HepG2 (cell line): ENCODE results near the gene IMPACT. TPM values are rescaled to one million over a fixed set of nuclear protein-coding genes. Genes with fewer than 3 reads are reported as not detected.
A peak's percentile ranks its signal among the peaks of the same experiment; 100 is the strongest.

Experiments
- ATAC-seq: fragments of 200-7000 bp; cut with Tn5 transposase; 3 replicates; pipeline ENCODE4 v1.9.1; 2020; ENCODE audit warnings: mild to moderate bottlenecking, moderate library complexity
- BruUV-seq: library from RNA; stranded (reverse); fragments of 400-500 nt; replicated peaks from 2 replicates; lab custom pipeline; 2021; lab: Mats Ljungman, UMichigan
- CTCF ChIA-PET: fragments of 300-600 bp; formaldehyde crosslinking; extraction: SDS; loops from one replicate; lab custom pipeline; 2021; ENCODE audit warnings: low total read pairs, inconsistent platforms, low intra/inter-chr PET ratio; lab: Yijun Ruan, JAX
- POLR2A ChIA-PET: fragments of 350-600 bp; sonication (Branson Sonifier 250); formaldehyde crosslinking; loops from one replicate; lab custom pipeline; 2020; ENCODE audit warnings: antibody characterized with exemption, inconsistent platforms; lab: Yijun Ruan, JAX
- DNase-seq: peaks from one replicate; pipeline ENCODE4 v3.0.0-alpha.2; 2015; ENCODE audit warnings: low spot score
- FAIRE-seq: peaks from 3 replicates; lab custom pipeline; 2011; peaks lifted over from hg19 to GRCh38; lab: Jason Lieb, UNC
- H2AFZ ChIP-seq: one replicate; pipeline ENCODE4 v1.6.1; 2011; ENCODE audit warnings: low read length, inconsistent platforms
- H3K27ac ChIP-seq: fragments of 300-600 bp; 3 replicates; pipeline ENCODE4 v1.8.0; 2011; ENCODE audit warnings: mixed run types, mild to moderate bottlenecking, mixed read lengths, low read length, inconsistent platforms; ENCODE audit not compliant: insufficient read depth; ENCODE audit errors: extremely low read length
- H3K27me3 ChIP-seq, 2 experiments: fragments of 200-600 bp in 1 of 2; 2 replicates in 1 of 2; 3 replicates in 1 of 2; pipeline versions ENCODE4 v1.6.0 to v1.8.0; 2011; ENCODE audit warnings: low read length in 2 of 2, mild to moderate bottlenecking in 2 of 2, moderate library complexity in 2 of 2, inconsistent platforms in 1 of 2; ENCODE audit not compliant: insufficient read depth in 2 of 2, control insufficient read depth in 1 of 2
- H3K36me3 ChIP-seq, 2 experiments: fragments of 200-600 bp in 1 of 2; replicated peaks in 1 of 2; 2 replicates in 1 of 2; 3 replicates in 1 of 2; pipeline versions ENCODE4 v1.5.1 to v1.8.0; 2011; ENCODE audit warnings: low read length in 2 of 2, inconsistent platforms in 1 of 2; ENCODE audit not compliant: insufficient read depth in 2 of 2, control insufficient read depth in 1 of 2
- H3K4me1 ChIP-seq: 2 replicates; pipeline ENCODE4 v1.5.1; 2012; ENCODE audit warnings: low read length, inconsistent platforms; ENCODE audit not compliant: insufficient read depth
- H3K4me2 ChIP-seq: 2 replicates; pipeline ENCODE4 v1.6.0; 2011; ENCODE audit warnings: low read depth, low read length, inconsistent platforms
- H3K4me3 ChIP-seq, 3 experiments: fragments of 200-600 bp in 1 of 3; sonication (generic), shearing (Covaris generic) in 1 of 3; replicated peaks in 1 of 3; 2 replicates each; pipeline ENCODE4 v1.5.1; 2011 to 2016; ENCODE audit warnings: low read length in 3 of 3, inconsistent platforms in 2 of 3, low read depth in 2 of 3, mild to moderate bottlenecking in 2 of 3, control low read depth in 1 of 3, mixed read lengths in 1 of 3; ENCODE audit not compliant: insufficient read depth in 1 of 3
- H3K79me2 ChIP-seq: one replicate; pipeline ENCODE4 v1.6.1; 2011; ENCODE audit warnings: low read length, inconsistent platforms; ENCODE audit not compliant: insufficient read depth
- H3K9ac ChIP-seq: 2 replicates; pipeline ENCODE4 v1.6.0; 2011; ENCODE audit warnings: mild to moderate bottlenecking, low read depth, low read length, inconsistent platforms; ENCODE audit not compliant: insufficient read depth
- H3K9me3 ChIP-seq: 2 replicates; pipeline ENCODE4 v1.5.1; 2012; ENCODE audit warnings: mild to moderate bottlenecking, low read length
- H4K20me1 ChIP-seq: 2 replicates; pipeline ENCODE4 v1.6.0; 2011; ENCODE audit warnings: inconsistent platforms, mild to moderate bottlenecking, low read length, moderate library complexity; ENCODE audit not compliant: insufficient read depth
- SPEN ChIP-seq: sonication (generic); formaldehyde crosslinking; IDR thresholded peaks from 2 replicates; pipeline ENCODE4 v1.5.1; 2020; ENCODE audit warnings: low read depth, mild to moderate bottlenecking, missing genetic modification reagents
- ZNF788 ChIP-seq: sonication (generic); formaldehyde crosslinking; IDR thresholded peaks from 2 replicates; pipeline ENCODE4 v1.5.0; 2020; ENCODE audit warnings: mild to moderate bottlenecking, missing genetic modification reagents, borderline replicate concordance
- WGBS: methylation state at CpG from one replicate; pipeline ENCODE4 v1.1.6; 2017; ENCODE audit warnings: low lambda C conversion rate; 5-methylcytosine and 5-hydroxymethylcytosine counted together
- in situ Hi-C: cut with HindIII; loops from 2 replicates; pipeline ENCODE4 v1.10.0; 2017; ENCODE audit warnings: low pct_unique_long_range_greater_than_20kb; ENCODE audit not compliant: extremely low pct_ligation_motif_present
- intact Hi-C: fragments of 100-400 bp; cut with micrococcal nuclease; formaldehyde crosslinking; loops from one replicate; pipeline ENCODE4 v1.10.0; 2022; ENCODE audit not compliant: unreplicated experiment
- polyA plus RNA-seq, 8 experiments: library from polyadenylated mRNA; depleted of rRNA in 3 of 8; stranded (reverse) in 7 of 8; unstranded in 1 of 8; fragments of >200 nt; fragmentation: Illumina TruSeq in 4 of 8; extraction: Trizol in 4 of 8; gene quantifications; 2 replicates each; pipeline versions ENCODE4 v1.2.1 to v1.2.3, GENCODE V29; 2011 to 2016; ENCODE audit warnings: low read depth in 4 of 8, missing spikeins in 1 of 8, mixed read lengths in 1 of 8; ENCODE audit not compliant: insufficient read depth in 1 of 8
- total RNA-seq, 5 experiments: library from RNA; depleted of rRNA; stranded (reverse); fragments of >200 nt; fragmentation: Illumina TruSeq; extraction: Trizol; gene quantifications; 2 replicates each; pipeline ENCODE4 v1.2.3, GENCODE V29; 2016; ENCODE audit warnings: low read depth in 1 of 5
- TF ChIP-seq, protein P1 (sequence below): sonication (generic); formaldehyde crosslinking; IDR thresholded peaks from 2 replicates; pipeline ENCODE4 v1.5.0; 2020; ENCODE audit warnings: mild to moderate bottlenecking, missing genetic modification reagents, moderate library complexity
- TF ChIP-seq, protein P2 (sequence below): sonication (generic); formaldehyde crosslinking; IDR thresholded peaks from 2 replicates; pipeline ENCODE4 v1.8.1; 2023; ENCODE audit warnings: mild to moderate bottlenecking, missing genetic modification reagents
- TF ChIP-seq, protein P3 (sequence below): sonication (generic); formaldehyde crosslinking; IDR thresholded peaks from 2 replicates; pipeline ENCODE4 v1.4.0; 2020; ENCODE audit warnings: missing genetic modification reagents
- TF ChIP-seq, protein P4 (sequence below): sonication (generic); formaldehyde crosslinking; IDR thresholded peaks from 2 replicates; pipeline ENCODE4 v1.5.1; 2020; ENCODE audit warnings: mild to moderate bottlenecking, missing genetic modification reagents, moderate library complexity

The IMPACT gene
- total and polyA plus RNA-seq, 2 of the 13 experiments (the other 11 are each of a cell fraction or from before 2014, with no cell fraction given): 5.0 to 7.7 TPM

DNA sequence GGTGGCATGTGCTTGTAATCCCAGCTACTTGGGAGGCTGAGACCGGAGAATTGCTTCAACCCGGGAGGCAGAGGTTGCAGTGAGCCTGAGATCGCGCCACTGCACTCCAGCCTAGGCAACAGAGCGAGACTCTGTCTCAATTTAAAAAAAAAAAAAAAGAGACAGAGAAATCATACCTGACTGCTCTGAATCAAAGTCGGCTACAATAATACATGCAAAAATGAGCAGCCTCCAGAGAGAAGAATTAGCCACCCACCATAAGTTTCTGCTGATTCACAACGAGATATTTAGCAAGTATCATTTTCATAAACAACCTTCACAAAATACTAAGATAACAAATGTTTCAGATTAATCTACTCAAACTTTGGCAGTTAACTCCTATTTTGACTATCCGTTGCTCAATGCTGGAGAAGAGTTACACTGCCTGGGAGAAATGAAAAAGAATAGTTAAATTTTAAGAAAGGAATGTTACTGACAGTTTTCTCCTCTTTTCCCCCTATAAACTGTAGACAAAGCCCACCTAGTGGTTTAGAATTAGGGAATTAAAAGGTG lies 30.3 kb upstream of the IMPACT start (continued):
- TF ChIP-seq, protein P1, sequence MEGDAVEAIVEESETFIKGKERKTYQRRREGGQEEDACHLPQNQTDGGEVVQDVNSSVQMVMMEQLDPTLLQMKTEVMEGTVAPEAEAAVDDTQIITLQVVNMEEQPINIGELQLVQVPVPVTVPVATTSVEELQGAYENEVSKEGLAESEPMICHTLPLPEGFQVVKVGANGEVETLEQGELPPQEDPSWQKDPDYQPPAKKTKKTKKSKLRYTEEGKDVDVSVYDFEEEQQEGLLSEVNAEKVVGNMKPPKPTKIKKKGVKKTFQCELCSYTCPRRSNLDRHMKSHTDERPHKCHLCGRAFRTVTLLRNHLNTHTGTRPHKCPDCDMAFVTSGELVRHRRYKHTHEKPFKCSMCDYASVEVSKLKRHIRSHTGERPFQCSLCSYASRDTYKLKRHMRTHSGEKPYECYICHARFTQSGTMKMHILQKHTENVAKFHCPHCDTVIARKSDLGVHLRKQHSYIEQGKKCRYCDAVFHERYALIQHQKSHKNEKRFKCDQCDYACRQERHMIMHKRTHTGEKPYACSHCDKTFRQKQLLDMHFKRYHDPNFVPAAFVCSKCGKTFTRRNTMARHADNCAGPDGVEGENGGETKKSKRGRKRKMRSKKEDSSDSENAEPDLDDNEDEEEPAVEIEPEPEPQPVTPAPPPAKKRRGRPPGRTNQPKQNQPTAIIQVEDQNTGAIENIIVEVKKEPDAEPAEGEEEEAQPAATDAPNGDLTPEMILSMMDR (CRISPR knock-in tag): no peak
- TF ChIP-seq SPEN (CRISPR knock-in tag): no peak
- TF ChIP-seq, protein P2, sequence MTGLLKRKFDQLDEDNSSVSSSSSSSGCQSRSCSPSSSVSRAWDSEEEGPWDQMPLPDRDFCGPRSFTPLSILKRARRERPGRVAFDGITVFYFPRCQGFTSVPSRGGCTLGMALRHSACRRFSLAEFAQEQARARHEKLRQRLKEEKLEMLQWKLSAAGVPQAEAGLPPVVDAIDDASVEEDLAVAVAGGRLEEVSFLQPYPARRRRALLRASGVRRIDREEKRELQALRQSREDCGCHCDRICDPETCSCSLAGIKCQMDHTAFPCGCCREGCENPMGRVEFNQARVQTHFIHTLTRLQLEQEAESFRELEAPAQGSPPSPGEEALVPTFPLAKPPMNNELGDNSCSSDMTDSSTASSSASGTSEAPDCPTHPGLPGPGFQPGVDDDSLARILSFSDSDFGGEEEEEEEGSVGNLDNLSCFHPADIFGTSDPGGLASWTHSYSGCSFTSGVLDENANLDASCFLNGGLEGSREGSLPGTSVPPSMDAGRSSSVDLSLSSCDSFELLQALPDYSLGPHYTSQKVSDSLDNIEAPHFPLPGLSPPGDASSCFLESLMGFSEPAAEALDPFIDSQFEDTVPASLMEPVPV (CRISPR knock-in tag): no peak

DNA sequence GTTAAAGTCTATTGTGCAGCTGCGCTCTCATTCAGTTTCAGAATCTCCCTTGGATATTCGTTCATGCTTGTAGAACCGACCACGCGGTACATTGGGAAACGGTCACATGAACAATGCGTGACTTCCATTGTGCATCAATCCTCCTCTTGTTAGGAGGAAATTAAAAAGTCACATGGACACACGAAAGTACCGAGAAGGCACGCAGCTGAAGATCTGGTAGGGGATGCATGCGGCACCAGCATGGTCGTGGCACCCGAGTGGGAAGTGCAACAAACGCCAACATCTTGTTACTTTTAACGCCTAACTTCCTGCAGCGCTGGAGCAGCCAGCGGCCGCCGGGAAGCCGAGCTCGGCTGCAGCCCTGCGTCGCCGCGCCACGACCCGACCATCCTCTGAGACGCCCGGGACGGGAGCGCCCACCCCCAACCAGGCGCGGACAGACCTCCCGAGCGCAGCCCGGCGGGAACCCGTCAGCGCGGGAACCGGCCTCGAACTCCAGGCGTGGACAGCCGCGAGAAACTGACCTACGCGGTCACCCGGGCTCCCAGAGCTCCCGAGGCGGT lies 29.3 kb upstream of the IMPACT start:
- CTCF ChIA-PET: no interaction called here
- H2AFZ ChIP-seq: no peak overlapping the region
- TF ChIP-seq, protein P3, sequence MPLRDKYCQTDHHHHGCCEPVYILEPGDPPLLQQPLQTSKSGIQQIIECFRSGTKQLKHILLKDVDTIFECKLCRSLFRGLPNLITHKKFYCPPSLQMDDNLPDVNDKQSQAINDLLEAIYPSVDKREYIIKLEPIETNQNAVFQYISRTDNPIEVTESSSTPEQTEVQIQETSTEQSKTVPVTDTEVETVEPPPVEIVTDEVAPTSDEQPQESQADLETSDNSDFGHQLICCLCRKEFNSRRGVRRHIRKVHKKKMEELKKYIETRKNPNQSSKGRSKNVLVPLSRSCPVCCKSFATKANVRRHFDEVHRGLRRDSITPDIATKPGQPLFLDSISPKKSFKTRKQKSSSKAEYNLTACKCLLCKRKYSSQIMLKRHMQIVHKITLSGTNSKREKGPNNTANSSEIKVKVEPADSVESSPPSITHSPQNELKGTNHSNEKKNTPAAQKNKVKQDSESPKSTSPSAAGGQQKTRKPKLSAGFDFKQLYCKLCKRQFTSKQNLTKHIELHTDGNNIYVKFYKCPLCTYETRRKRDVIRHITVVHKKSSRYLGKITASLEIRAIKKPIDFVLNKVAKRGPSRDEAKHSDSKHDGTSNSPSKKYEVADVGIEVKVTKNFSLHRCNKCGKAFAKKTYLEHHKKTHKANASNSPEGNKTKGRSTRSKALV (CRISPR knock-in tag): 0 out of 2 replicates have a peak, but pooled peaks have one; percentile 35
- 0 out of 2 replicates have a peak, but pooled peaks have one; percentile 41 for TF ChIP-seq ZNF788 (CRISPR knock-in tag)
- TF ChIP-seq, protein P4, sequence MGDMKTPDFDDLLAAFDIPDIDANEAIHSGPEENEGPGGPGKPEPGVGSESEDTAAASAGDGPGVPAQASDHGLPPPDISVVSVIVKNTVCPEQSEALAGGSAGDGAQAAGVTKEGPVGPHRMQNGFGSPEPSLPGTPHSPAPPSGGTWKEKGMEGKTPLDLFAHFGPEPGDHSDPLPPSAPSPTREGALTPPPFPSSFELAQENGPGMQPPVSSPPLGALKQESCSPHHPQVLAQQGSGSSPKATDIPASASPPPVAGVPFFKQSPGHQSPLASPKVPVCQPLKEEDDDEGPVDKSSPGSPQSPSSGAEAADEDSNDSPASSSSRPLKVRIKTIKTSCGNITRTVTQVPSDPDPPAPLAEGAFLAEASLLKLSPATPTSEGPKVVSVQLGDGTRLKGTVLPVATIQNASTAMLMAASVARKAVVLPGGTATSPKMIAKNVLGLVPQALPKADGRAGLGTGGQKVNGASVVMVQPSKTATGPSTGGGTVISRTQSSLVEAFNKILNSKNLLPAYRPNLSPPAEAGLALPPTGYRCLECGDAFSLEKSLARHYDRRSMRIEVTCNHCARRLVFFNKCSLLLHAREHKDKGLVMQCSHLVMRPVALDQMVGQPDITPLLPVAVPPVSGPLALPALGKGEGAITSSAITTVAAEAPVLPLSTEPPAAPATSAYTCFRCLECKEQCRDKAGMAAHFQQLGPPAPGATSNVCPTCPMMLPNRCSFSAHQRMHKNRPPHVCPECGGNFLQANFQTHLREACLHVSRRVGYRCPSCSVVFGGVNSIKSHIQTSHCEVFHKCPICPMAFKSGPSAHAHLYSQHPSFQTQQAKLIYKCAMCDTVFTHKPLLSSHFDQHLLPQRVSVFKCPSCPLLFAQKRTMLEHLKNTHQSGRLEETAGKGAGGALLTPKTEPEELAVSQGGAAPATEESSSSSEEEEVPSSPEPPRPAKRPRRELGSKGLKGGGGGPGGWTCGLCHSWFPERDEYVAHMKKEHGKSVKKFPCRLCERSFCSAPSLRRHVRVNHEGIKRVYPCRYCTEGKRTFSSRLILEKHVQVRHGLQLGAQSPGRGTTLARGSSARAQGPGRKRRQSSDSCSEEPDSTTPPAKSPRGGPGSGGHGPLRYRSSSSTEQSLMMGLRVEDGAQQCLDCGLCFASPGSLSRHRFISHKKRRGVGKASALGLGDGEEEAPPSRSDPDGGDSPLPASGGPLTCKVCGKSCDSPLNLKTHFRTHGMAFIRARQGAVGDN (CRISPR knock-in tag): peak; percentile 21; the same call in 1 of the 2 replicates

More for the DNA sequence above, 29.3 kb upstream of the IMPACT start:
- Histone ChIP-seq H3K36me3 (no peaks in the 10 kb centered on the region), H3K4me2 (peak overlapping the region; percentile 42), H3K4me3 (peak overlapping the region in 2 of 3 experiments; percentile 31 to 46; a peak in 4 of 6 replicates), H4K20me1 (no peaks in the 10 kb centered on the region), H3K9ac (no peak overlapping the region), H3K27ac (no peak overlapping the region), H3K27me3 (peaks cover 0 to 33% of the 10 kb centered on the region in 2 experiments), H3K79me2 (no peaks in the 10 kb centered on the region), H3K9me3 (no peaks in the 10 kb centered on the region), H3K4me1 (peaks cover 7% of the 10 kb centered on the region; the same call in 1 of the 2 replicates)
- in situ Hi-C loops: no loop called here
- 10% methylated on average over 12 of the region's 50 CpGs for WGBS
- FAIRE-seq (no peak), ATAC-seq (peak; percentile 69), DNase-seq (no peak)
- intact Hi-C loops: loop anchor here (2.0 kb wide), 1 partner anchor 38 kb away; no protein-coding TSS in a partner anchor
- no TSS peak for BruUV-seq
- POLR2A ChIA-PET: no interaction called here
